ENCODE results near the gene SCFD2. TPM values are rescaled to one million over a fixed set of nuclear protein-coding genes. Genes with fewer than 3 reads are reported as not detected.

SCFD2 gene
- total and polyA plus RNA-seq, 10 of the 15 experiments (the other 5 are each of a cell fraction or from before 2014, with no cell fraction given), result 4.8 to 37.6 (median 24.9) TPM

DNA sequence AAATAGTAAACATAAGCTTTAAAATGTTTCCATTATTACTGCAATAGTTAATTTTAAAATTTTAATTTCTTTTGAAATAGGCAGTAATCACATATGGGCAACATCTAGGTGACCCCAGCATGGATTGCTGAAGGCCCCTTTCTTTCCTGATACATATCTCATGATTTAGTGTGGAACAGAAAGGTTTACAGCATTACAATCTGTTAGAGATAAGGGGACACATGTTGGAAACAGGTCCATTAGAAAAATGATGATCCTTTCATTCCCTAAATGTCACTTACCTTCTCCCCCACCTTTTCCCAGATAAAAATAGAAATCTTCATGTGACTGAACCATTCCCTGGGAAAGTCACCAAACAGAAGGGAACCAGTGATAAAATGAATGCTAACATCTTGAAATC lies 413.3 kb downstream of the SCFD2 start (continued):
- TF ChIP-seq MLLT1 (IDR thresholded peaks at IDR 0.05) (no peak), POLR2AphosphoS5 (IDR thresholded peaks at IDR 0.05; ENCODE audit: low read length) (no peak), ATF2 (IDR thresholded peaks at IDR 0.05; ENCODE audit: low read length) (no peak), NRF1 (conservative IDR thresholded peaks at IDR 0.05; ENCODE audit: low read depth, low read length) (no peak), FOS (IDR thresholded peaks at IDR 0.05; ENCODE audit: borderline replicate concordance, extremely low read depth, insufficient read length) (no peak), POU2F2 (IDR thresholded peaks at IDR 0.05; ENCODE audit: borderline replicate concordance, low read depth, low read length) (no peak)

- no peak for DNase-seq (ENCODE audit: low read depth, low spot score)
- Histone ChIP-seq H2AFZ (ENCODE audit: control insufficient read depth, low read depth, low read length) (no peak overlapping the region), H3K9ac (ENCODE audit: control insufficient read depth, insufficient read depth, low read length) (no peak overlapping the region), H3K36me3 (ENCODE audit: control insufficient read depth in 2 of 2, insufficient read depth in 2 of 2, low read length in 1 of 2) (no peaks in the 10 kb centered on the region), H4K20me1 (ENCODE audit: control insufficient read depth, insufficient read depth) (no peaks in the 10 kb centered on the region), H3K9me3 (replicated peaks; ENCODE audit: control insufficient read depth, insufficient read depth, low read length) (no peaks in the 10 kb centered on the region), H3K79me2 (ENCODE audit: control insufficient read depth, insufficient read depth, low read length) (no peaks in the 10 kb centered on the region), H3K4me1 (ENCODE audit: control insufficient read depth, insufficient read depth, low read length) (no peaks in the 10 kb centered on the region), H3K4me3 (no peak overlapping the region), H3K4me2 (ENCODE audit: control insufficient read depth, insufficient read depth) (no peak overlapping the region), H3K27me3 (replicated peaks in 1 of 2; ENCODE audit: control insufficient read depth in 2 of 2, insufficient read depth in 2 of 2, low read length in 1 of 2) (no peaks in the 10 kb centered on the region), H3K27ac (ENCODE audit: control insufficient read depth, insufficient read depth) (no peak overlapping the region)
- BruUV-seq (replicated peaks), result no TSS peak
- in situ Hi-C loops (cut with MboI) (no loop called here), intact Hi-C loops (cut with micrococcal nuclease; ENCODE audit: unreplicated experiment) (no loop called here)
- FAIRE-seq, result no peak
- ATAC-seq, result no peak
- TF ChIP-seq BRCA1 (IDR thresholded peaks at IDR 0.05; ENCODE audit: low read depth, low read length) (no peak), SIN3A (IDR thresholded peaks at IDR 0.05; ENCODE audit: low read depth, low read length) (no peak), ZZZ3 (IDR thresholded peaks at IDR 0.05; ENCODE audit: control insufficient read depth, insufficient read length, low read depth) (no peak), BHLHE40 (IDR thresholded peaks at IDR 0.05; ENCODE audit: borderline replicate concordance in 1 of 2, low read depth in 2 of 2, low read length in 1 of 2) (no peak), RUNX3 (IDR thresholded peaks at IDR 0.05; ENCODE audit: low read length) (no peak), NFYB (IDR thresholded peaks at IDR 0.05; ENCODE audit: insufficient read depth, low read depth, low read length) (no peak), SPI1 (IDR thresholded peaks at IDR 0.05; ENCODE audit: borderline replicate concordance, insufficient read depth, low read depth, low read length) (no peak), POLR2AphosphoS5 (IDR thresholded peaks at IDR 0.05; ENCODE audit: low read length) (no peak), RAD51 (IDR thresholded peaks at IDR 0.05) (no peak), HCFC1 (IDR thresholded peaks at IDR 0.05; ENCODE audit: low read length) (no peak), SP1 (IDR thresholded peaks at IDR 0.05; ENCODE audit: low read depth, low read length) (no peak), NKRF (conservative IDR thresholded peaks at IDR 0.05) (no peak)
- 94% methylated on average over 3 of the region's 3 CpGs for WGBS (ENCODE audit: insufficient coverage, insufficient replicate concordance, low lambda C conversion rate, missing lambda C conversion rate)
- ChIA-PET POLR2A (no interaction called here), CTCF (interaction anchor here (0.8 to 1.7 kb wide), 2 partner anchors 8 to 32 kb away, joined by 3 to 7 read pairs; no protein-coding TSS in a partner anchor), RAD21 (ENCODE audit: unreplicated experiment) (no interaction called here), SMC1A (ENCODE audit: uncharacterized antibody, unreplicated experiment) (no interaction called here)
Measured at GRCh38 chr4:52951016-52951415, 414.8 kb downstream of the SCFD2 start.
